ENCODE data around the gene NUP210L.

The NUP210L gene

DNA sequence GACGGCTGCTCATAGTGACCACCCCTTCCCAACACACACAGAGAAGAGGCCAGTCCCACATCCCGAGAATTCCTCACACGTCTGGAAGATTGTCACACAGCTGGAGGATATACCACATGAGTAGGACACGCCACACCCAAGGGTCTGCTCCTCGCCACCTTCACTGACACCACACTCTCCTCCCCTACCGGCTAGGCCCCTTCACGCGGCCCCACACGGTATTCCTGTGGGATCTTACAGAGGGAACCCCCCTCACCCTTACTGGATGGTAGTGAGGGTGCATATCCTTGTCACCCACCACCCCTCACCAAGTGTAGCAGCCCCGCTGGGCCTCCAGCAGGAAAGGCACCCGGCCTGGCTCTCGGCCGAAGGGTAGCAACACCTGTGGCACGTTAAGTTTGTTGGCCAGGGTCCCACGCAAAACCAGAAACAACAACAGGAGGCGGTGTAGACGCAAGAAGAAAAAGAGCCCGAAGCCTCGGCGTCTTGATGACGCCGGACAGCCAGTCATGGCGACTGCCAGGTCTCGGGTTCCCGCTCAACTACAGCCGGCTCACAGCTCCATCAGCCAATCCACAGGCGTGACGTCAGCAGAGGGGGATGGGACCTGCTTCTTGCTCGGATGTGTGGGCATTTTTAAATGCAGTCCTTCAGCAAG is at the start of gene NUP210L:
NUP210L (minus strand) TSS at position 540 of the 658 bp plus-strand sequence.
- TF ChIP-seq, protein P1, sequence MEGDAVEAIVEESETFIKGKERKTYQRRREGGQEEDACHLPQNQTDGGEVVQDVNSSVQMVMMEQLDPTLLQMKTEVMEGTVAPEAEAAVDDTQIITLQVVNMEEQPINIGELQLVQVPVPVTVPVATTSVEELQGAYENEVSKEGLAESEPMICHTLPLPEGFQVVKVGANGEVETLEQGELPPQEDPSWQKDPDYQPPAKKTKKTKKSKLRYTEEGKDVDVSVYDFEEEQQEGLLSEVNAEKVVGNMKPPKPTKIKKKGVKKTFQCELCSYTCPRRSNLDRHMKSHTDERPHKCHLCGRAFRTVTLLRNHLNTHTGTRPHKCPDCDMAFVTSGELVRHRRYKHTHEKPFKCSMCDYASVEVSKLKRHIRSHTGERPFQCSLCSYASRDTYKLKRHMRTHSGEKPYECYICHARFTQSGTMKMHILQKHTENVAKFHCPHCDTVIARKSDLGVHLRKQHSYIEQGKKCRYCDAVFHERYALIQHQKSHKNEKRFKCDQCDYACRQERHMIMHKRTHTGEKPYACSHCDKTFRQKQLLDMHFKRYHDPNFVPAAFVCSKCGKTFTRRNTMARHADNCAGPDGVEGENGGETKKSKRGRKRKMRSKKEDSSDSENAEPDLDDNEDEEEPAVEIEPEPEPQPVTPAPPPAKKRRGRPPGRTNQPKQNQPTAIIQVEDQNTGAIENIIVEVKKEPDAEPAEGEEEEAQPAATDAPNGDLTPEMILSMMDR (IDR thresholded peaks at IDR 0.05; ENCODE audit: control insufficient read depth, insufficient read depth, low read depth, low read length, missing control alignments): no peak
- no peak within 1 kb of the TSS for H3K4me3 ChIP-seq (ENCODE audit: control insufficient read depth, low read depth, low read length)
- DNase-seq (ENCODE audit: low read depth): no peak

DNA sequence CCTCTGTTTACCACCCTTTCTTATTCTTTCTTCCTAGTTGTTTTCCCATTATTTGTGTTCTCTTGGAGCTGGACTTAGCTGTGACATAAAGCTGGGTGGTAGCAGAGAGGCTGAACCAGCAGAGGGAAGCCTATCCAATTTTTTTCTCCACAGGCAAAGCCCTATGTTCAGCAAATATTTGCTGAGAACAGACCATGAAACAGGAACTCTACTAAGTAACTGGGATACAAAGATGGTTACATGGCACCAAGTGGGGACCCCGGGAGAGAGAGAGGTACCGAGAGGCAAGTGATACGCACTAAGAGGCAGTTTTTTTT is 44.6 kb upstream of the NUP210L start:
- DNase-seq (ENCODE audit: low read depth): no peak
- TF ChIP-seq, protein P1 (IDR thresholded peaks at IDR 0.05; ENCODE audit: control insufficient read depth, insufficient read depth, low read depth, low read length, missing control alignments): peak; percentile 16

DNA sequence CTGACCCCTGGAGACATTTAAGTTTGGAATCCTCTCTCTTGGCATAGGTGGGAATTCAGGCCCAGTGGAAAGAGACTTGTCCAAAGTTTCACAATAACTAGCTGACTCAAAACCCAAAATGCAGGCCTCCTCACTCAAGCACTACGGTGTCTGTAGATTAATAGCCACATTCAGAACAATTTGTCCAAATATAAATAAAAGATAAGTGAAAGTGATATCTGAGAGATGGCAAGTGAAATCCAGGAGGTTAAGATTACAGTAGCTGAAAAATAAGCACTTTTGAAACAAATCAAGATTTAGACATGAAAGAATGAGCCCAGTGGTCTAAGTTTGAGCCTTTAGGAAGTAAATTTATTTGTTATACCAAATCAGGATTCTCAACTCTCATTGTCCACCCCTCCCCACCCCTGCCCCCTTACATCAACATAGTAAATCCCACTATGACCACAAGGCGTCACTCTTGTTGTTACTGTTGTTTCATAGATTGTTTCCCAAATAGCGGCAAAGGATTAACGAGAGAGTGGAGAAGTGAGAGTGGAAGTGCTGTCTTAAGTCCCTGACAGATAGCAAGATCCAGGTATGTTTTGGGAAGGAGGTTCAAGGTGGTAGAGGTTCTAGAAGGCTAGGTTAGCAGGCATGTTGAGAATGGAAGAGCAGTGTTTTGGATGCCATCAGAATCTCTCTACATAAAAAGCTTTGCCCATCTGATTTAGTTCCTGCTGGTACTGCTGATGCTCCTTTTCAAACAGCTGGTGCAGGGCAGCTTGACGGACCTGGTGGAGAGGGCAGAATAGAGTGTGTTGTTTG is 44.1 kb upstream of the NUP210L start:
- no peak overlapping the region for H3K4me3 ChIP-seq (ENCODE audit: control insufficient read depth, low read depth, low read length)
- DNase-seq (ENCODE audit: low read depth): no peak
- TF ChIP-seq, protein P1 (IDR thresholded peaks at IDR 0.05; ENCODE audit: control insufficient read depth, insufficient read depth, low read depth, low read length, missing control alignments): peak; percentile 49

More for the DNA sequence above, 44.6 kb upstream of the NUP210L start:
- H3K4me3 ChIP-seq (ENCODE audit: control insufficient read depth, low read depth, low read length): no peak overlapping the region

DNA sequence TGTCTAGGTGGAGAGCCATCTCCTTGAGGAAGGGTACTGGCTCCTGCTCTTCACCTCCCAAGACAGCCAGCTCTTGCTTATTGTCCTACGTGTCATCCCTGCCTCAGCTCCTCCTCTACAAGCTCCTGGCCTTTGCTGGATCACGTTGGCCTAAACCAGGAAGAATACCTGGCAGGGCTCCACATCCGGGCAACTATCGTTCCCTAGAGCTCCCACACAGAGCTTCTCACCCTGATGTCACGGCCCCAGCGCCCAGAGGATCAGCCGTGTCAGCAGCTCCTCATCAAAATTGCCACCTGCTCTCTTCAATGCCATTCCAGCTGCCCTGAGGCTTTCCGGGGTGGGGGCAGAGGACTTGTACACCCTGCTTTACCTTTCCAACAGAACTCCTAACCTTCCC is 38.9 kb upstream of the NUP210L start:
- no peak for DNase-seq (ENCODE audit: low read depth)
- TF ChIP-seq, protein P1 (IDR thresholded peaks at IDR 0.05; ENCODE audit: control insufficient read depth, insufficient read depth, low read depth, low read length, missing control alignments): no peak
- H3K4me3 ChIP-seq (ENCODE audit: control insufficient read depth, low read depth, low read length): no peak overlapping the region

DNA sequence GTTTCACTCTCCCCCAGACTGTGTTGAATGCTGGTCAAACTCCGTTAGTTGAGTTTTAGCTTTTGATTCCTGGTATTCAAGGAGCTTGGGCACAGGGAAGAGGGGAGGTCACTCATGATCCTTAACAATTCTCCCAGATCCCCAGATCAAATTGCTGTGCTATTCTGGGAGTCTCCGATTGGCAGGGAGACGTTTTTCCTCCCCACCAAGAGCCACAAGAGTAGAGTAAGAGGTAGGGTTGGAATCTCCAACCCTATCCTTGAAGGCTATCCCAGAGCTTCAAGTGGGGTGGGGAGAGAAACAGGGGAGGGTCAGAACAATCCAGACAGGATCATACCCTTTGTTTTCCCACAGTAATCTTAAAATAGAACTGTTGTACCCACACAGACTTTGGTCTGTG is 37.6 kb upstream of the NUP210L start:
- TF ChIP-seq, protein P1 (IDR thresholded peaks at IDR 0.05; ENCODE audit: control insufficient read depth, insufficient read depth, low read depth, low read length, missing control alignments): no peak
- H3K4me3 ChIP-seq (ENCODE audit: control insufficient read depth, low read depth, low read length): no peak overlapping the region
- no peak for DNase-seq (ENCODE audit: low read depth)

DNA sequence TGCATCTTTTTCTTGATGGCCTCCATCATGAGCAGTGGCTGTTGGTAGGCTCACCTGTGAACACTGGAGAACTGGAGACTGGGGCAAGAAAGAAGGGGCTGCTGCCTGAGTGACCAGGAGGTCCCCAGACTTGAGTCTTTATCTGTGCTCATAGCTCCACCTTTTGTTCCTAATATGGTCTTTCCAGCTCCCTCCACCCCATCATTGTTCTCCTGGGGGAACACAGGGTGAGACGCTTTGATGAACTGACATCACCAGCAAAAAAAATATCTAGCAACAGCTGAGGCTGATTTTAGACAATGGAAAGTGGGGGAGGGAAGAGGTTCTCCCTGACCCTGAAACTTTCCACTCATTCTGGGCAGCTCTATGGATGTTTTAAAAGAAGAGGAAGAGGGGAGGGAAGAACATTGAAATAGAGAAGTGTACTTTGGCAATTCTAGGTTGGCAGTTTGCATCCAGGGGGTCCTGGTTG is 37.2 kb upstream of the NUP210L start, which contains the start of gene TPM3:
TPM3 (minus strand) TSS at position 111 of the 472 bp plus-strand sequence; CDS start at position 29, 82 bp downstream.
- TF ChIP-seq, protein P1 (IDR thresholded peaks at IDR 0.05; ENCODE audit: control insufficient read depth, insufficient read depth, low read depth, low read length, missing control alignments): no peak
- no peak within 1 kb of the TSS for H3K4me3 ChIP-seq (ENCODE audit: control insufficient read depth, low read depth, low read length)
- DNase-seq (ENCODE audit: low read depth): no peak

Data from AG09309 (cell line).